PFSK-1 (cell line): Measurements from ENCODE around the gene SMAD1.

Experiments used
- FOXP2 ChIP-seq: optimal IDR thresholded peaks from 2 replicates; pipeline ENCODE3; 2011; ENCODE audit warnings: borderline replicate concordance, control low read depth, inconsistent platforms; ENCODE audit not compliant: insufficient read depth; ENCODE audit errors: extremely low read length, extremely low read depth
- POLR2AphosphoS5 ChIP-seq: IDR thresholded peaks from 2 replicates; pipeline ENCODE4 v1.6.1; 2012; ENCODE audit warnings: low read depth, mild to moderate bottlenecking, control low read depth, low read length, moderate library complexity
- REST ChIP-seq, 2 experiments: IDR thresholded peaks; 2 replicates each; pipeline versions ENCODE4 v1.6.1 to v1.8.0; 2011 to 2012; ENCODE audit warnings: low read depth in 2 of 2, low read length in 2 of 2, control low read depth in 1 of 2, inconsistent platforms in 1 of 2, mild to moderate bottlenecking in 1 of 2, moderate library complexity in 1 of 2; ENCODE audit not compliant: insufficient read depth in 1 of 2
- SIN3A ChIP-seq: IDR thresholded peaks from 2 replicates; pipeline ENCODE4 v1.6.1; 2012; ENCODE audit warnings: mild to moderate bottlenecking, low read length, moderate library complexity, borderline replicate concordance; ENCODE audit not compliant: insufficient read depth
- TAF1 ChIP-seq: IDR thresholded peaks from 2 replicates; pipeline ENCODE4 v1.6.1; 2012; ENCODE audit warnings: low read length, control low read depth, borderline replicate concordance; ENCODE audit not compliant: insufficient read depth

The SMAD1 gene

GRCh38 chr4:145553375-145553774 lies 71.7 kb downstream of the SMAD1 start:
- TF ChIP-seq REST (IDR thresholded peaks at IDR 0.05; ENCODE audit: insufficient read depth in 1 of 2, low read depth in 2 of 2, low read length in 2 of 2), result no peak
- TF ChIP-seq SIN3A, result no peak
- no peak for TF ChIP-seq POLR2AphosphoS5
- no peak for TF ChIP-seq FOXP2
- no peak for TF ChIP-seq TAF1

- no peak for TF ChIP-seq REST (IDR thresholded peaks at IDR 0.05; ENCODE audit: insufficient read depth in 1 of 2, low read depth in 2 of 2, low read length in 2 of 2)
- TF ChIP-seq TAF1, result no peak
- no peak for TF ChIP-seq SIN3A
- TF ChIP-seq POLR2AphosphoS5, result no peak
- TF ChIP-seq FOXP2, result no peak
These were observed 73.0 kb downstream of the SMAD1 start for GRCh38 chr4:145554691-145555090.

- TF ChIP-seq REST (IDR thresholded peaks at IDR 0.05; ENCODE audit: insufficient read depth in 1 of 2, low read depth in 2 of 2, low read length in 2 of 2), result no peak
These were observed 76.1 kb downstream of the SMAD1 start for GRCh38 chr4:145557720-145558119.

GRCh38 chr4:145563293-145563985 lies 81.8 kb downstream of the SMAD1 start:
- TF ChIP-seq FOXP2, result no peak
- TF ChIP-seq SIN3A, result no peak
- no peak for TF ChIP-seq REST (IDR thresholded peaks at IDR 0.05; ENCODE audit: insufficient read depth in 1 of 2, low read depth in 2 of 2, low read length in 2 of 2)

GRCh38 chr4:145564540-145564939 lies 82.9 kb downstream of the SMAD1 start:
- TF ChIP-seq FOXP2 (no peak), REST (IDR thresholded peaks at IDR 0.05; ENCODE audit: insufficient read depth in 1 of 2, low read depth in 2 of 2, low read length in 2 of 2) (no peak), POLR2AphosphoS5 (no peak), SIN3A (no peak), TAF1 (no peak)
